ENCODE measurements around the gene PRDM16.

PRDM16 gene

GRCh38 chr1:3375245-3375644 lies 306.2 kb downstream of the PRDM16 start:
- no peaks in the 10 kb centered on the region for H3K36me3 ChIP-seq (ENCODE audit: control insufficient read depth in 2 of 2, insufficient read depth in 2 of 2, low read length in 2 of 2)
- H3K27ac ChIP-seq (ENCODE audit: low read depth in 2 of 2, low read length in 2 of 2), result no peak overlapping the region

GRCh38 chr1:3377166-3377565 lies 308.2 kb downstream of the PRDM16 start:
- Histone ChIP-seq H3K27me3 (ENCODE audit: control insufficient read depth in 2 of 2, insufficient read depth in 2 of 2, low read length in 2 of 2) (no peaks in the 10 kb centered on the region), H3K27ac (ENCODE audit: low read depth in 2 of 2, low read length in 2 of 2) (no peak overlapping the region)

More at GRCh38 chr1:3375245-3375644, 306.2 kb downstream of the PRDM16 start:
- Histone ChIP-seq H3K4me1 (ENCODE audit: control insufficient read depth in 2 of 2, insufficient read depth in 2 of 2, low read length in 2 of 2) (no peaks in the 10 kb centered on the region), H3K9me3 (ENCODE audit: control insufficient read depth in 2 of 2, low read length in 2 of 2) (no peaks in the 10 kb centered on the region), H3K4me3 (ENCODE audit: low read length in 2 of 2) (no peak overlapping the region), H3K27me3 (ENCODE audit: control insufficient read depth in 2 of 2, insufficient read depth in 2 of 2, low read length in 2 of 2) (no peaks in the 10 kb centered on the region), H3K9ac (ENCODE audit: low read depth in 1 of 2, low read length in 2 of 2) (no peak overlapping the region)

GRCh38 chr1:3377604-3378279 lies 308.7 kb downstream of the PRDM16 start:
- Histone ChIP-seq H3K4me3 (ENCODE audit: low read length in 2 of 2) (no peak overlapping the region), H3K9ac (ENCODE audit: low read depth in 1 of 2, low read length in 2 of 2) (no peak overlapping the region), H3K9me3 (ENCODE audit: control insufficient read depth in 2 of 2, low read length in 2 of 2) (no peaks in the 10 kb centered on the region), H3K36me3 (ENCODE audit: control insufficient read depth in 2 of 2, insufficient read depth in 2 of 2, low read length in 2 of 2) (no peaks in the 10 kb centered on the region), H3K4me1 (ENCODE audit: control insufficient read depth in 2 of 2, insufficient read depth in 2 of 2, low read length in 2 of 2) (no peaks in the 10 kb centered on the region), H3K27me3 (ENCODE audit: control insufficient read depth in 2 of 2, insufficient read depth in 2 of 2, low read length in 2 of 2) (no peaks in the 10 kb centered on the region), H3K27ac (ENCODE audit: low read depth in 2 of 2, low read length in 2 of 2) (no peak overlapping the region)

More at GRCh38 chr1:3377166-3377565, 308.2 kb downstream of the PRDM16 start:
- Histone ChIP-seq H3K4me1 (ENCODE audit: control insufficient read depth in 2 of 2, insufficient read depth in 2 of 2, low read length in 2 of 2) (no peaks in the 10 kb centered on the region), H3K36me3 (ENCODE audit: control insufficient read depth in 2 of 2, insufficient read depth in 2 of 2, low read length in 2 of 2) (no peaks in the 10 kb centered on the region), H3K9me3 (ENCODE audit: control insufficient read depth in 2 of 2, low read length in 2 of 2) (no peaks in the 10 kb centered on the region), H3K4me3 (ENCODE audit: low read length in 2 of 2) (no peak overlapping the region), H3K9ac (ENCODE audit: low read depth in 1 of 2, low read length in 2 of 2) (no peak overlapping the region)

GRCh38 chr1:3378411-3379208 lies 309.6 kb downstream of the PRDM16 start:
- no peak overlapping the region for H3K9ac ChIP-seq (ENCODE audit: low read depth in 1 of 2, low read length in 2 of 2)
- H3K27me3 ChIP-seq (ENCODE audit: control insufficient read depth in 2 of 2, insufficient read depth in 2 of 2, low read length in 2 of 2), result no peaks in the 10 kb centered on the region
- no peaks in the 10 kb centered on the region for H3K4me1 ChIP-seq (ENCODE audit: control insufficient read depth in 2 of 2, insufficient read depth in 2 of 2, low read length in 2 of 2)
- H3K27ac ChIP-seq (ENCODE audit: low read depth in 2 of 2, low read length in 2 of 2), result no peak overlapping the region
- no peak overlapping the region for H3K4me3 ChIP-seq (ENCODE audit: low read length in 2 of 2)
- no peaks in the 10 kb centered on the region for H3K9me3 ChIP-seq (ENCODE audit: control insufficient read depth in 2 of 2, low read length in 2 of 2)
- no peaks in the 10 kb centered on the region for H3K36me3 ChIP-seq (ENCODE audit: control insufficient read depth in 2 of 2, insufficient read depth in 2 of 2, low read length in 2 of 2)

- H3K27ac ChIP-seq (ENCODE audit: low read depth in 2 of 2, low read length in 2 of 2), result no peak overlapping the region
Measured at GRCh38 chr1:3379934-3380333, 310.9 kb downstream of the PRDM16 start.

GRCh38 chr1:3380469-3380868 lies 311.5 kb downstream of the PRDM16 start:
- no peaks in the 10 kb centered on the region for H3K4me1 ChIP-seq (ENCODE audit: control insufficient read depth in 2 of 2, insufficient read depth in 2 of 2, low read length in 2 of 2)
- no peak overlapping the region for H3K9ac ChIP-seq (ENCODE audit: low read depth in 1 of 2, low read length in 2 of 2)

More at GRCh38 chr1:3379934-3380333, 310.9 kb downstream of the PRDM16 start:
- Histone ChIP-seq H3K36me3 (ENCODE audit: control insufficient read depth in 2 of 2, insufficient read depth in 2 of 2, low read length in 2 of 2) (no peaks in the 10 kb centered on the region), H3K9me3 (ENCODE audit: control insufficient read depth in 2 of 2, low read length in 2 of 2) (no peaks in the 10 kb centered on the region), H3K9ac (ENCODE audit: low read depth in 1 of 2, low read length in 2 of 2) (no peak overlapping the region), H3K27me3 (ENCODE audit: control insufficient read depth in 2 of 2, insufficient read depth in 2 of 2, low read length in 2 of 2) (no peaks in the 10 kb centered on the region), H3K4me1 (ENCODE audit: control insufficient read depth in 2 of 2, insufficient read depth in 2 of 2, low read length in 2 of 2) (no peaks in the 10 kb centered on the region), H3K4me3 (ENCODE audit: low read length in 2 of 2) (no peak overlapping the region)

GRCh38 chr1:3381901-3382300 lies 312.9 kb downstream of the PRDM16 start:
- Histone ChIP-seq H3K27ac (ENCODE audit: low read depth in 2 of 2, low read length in 2 of 2) (no peak overlapping the region), H3K4me1 (ENCODE audit: control insufficient read depth in 2 of 2, insufficient read depth in 2 of 2, low read length in 2 of 2) (no peaks in the 10 kb centered on the region), H3K4me3 (ENCODE audit: low read length in 2 of 2) (no peak overlapping the region), H3K9me3 (ENCODE audit: control insufficient read depth in 2 of 2, low read length in 2 of 2) (no peaks in the 10 kb centered on the region), H3K9ac (ENCODE audit: low read depth in 1 of 2, low read length in 2 of 2) (no peak overlapping the region), H3K27me3 (ENCODE audit: control insufficient read depth in 2 of 2, insufficient read depth in 2 of 2, low read length in 2 of 2) (no peaks in the 10 kb centered on the region), H3K36me3 (ENCODE audit: control insufficient read depth in 2 of 2, insufficient read depth in 2 of 2, low read length in 2 of 2) (no peaks in the 10 kb centered on the region)

More at GRCh38 chr1:3380469-3380868, 311.5 kb downstream of the PRDM16 start:
- no peaks in the 10 kb centered on the region for H3K27me3 ChIP-seq (ENCODE audit: control insufficient read depth in 2 of 2, insufficient read depth in 2 of 2, low read length in 2 of 2)
- H3K9me3 ChIP-seq (ENCODE audit: control insufficient read depth in 2 of 2, low read length in 2 of 2), result no peaks in the 10 kb centered on the region
- H3K36me3 ChIP-seq (ENCODE audit: control insufficient read depth in 2 of 2, insufficient read depth in 2 of 2, low read length in 2 of 2), result no peaks in the 10 kb centered on the region
- no peak overlapping the region for H3K4me3 ChIP-seq (ENCODE audit: low read length in 2 of 2)
- no peak overlapping the region for H3K27ac ChIP-seq (ENCODE audit: low read depth in 2 of 2, low read length in 2 of 2)

- Histone ChIP-seq H3K27me3 (ENCODE audit: control insufficient read depth in 2 of 2, insufficient read depth in 2 of 2, low read length in 2 of 2) (no peaks in the 10 kb centered on the region), H3K27ac (ENCODE audit: low read depth in 2 of 2, low read length in 2 of 2) (no peak overlapping the region), H3K4me1 (ENCODE audit: control insufficient read depth in 2 of 2, insufficient read depth in 2 of 2, low read length in 2 of 2) (no peaks in the 10 kb centered on the region), H3K9ac (ENCODE audit: low read depth in 1 of 2, low read length in 2 of 2) (no peak overlapping the region), H3K4me3 (ENCODE audit: low read length in 2 of 2) (no peak overlapping the region), H3K9me3 (ENCODE audit: control insufficient read depth in 2 of 2, low read length in 2 of 2) (no peaks in the 10 kb centered on the region), H3K36me3 (ENCODE audit: control insufficient read depth in 2 of 2, insufficient read depth in 2 of 2, low read length in 2 of 2) (no peaks in the 10 kb centered on the region)
Measured at GRCh38 chr1:3382326-3383057, 313.5 kb downstream of the PRDM16 start.

GRCh38 chr1:3383679-3384078 lies 314.7 kb downstream of the PRDM16 start:
- Histone ChIP-seq H3K36me3 (ENCODE audit: control insufficient read depth in 2 of 2, insufficient read depth in 2 of 2, low read length in 2 of 2) (no peaks in the 10 kb centered on the region), H3K27ac (ENCODE audit: low read depth in 2 of 2, low read length in 2 of 2) (no peak overlapping the region), H3K4me1 (ENCODE audit: control insufficient read depth in 2 of 2, insufficient read depth in 2 of 2, low read length in 2 of 2) (no peaks in the 10 kb centered on the region), H3K27me3 (ENCODE audit: control insufficient read depth in 2 of 2, insufficient read depth in 2 of 2, low read length in 2 of 2) (no peaks in the 10 kb centered on the region), H3K9ac (ENCODE audit: low read depth in 1 of 2, low read length in 2 of 2) (no peak overlapping the region), H3K4me3 (ENCODE audit: low read length in 2 of 2) (no peak overlapping the region), H3K9me3 (ENCODE audit: control insufficient read depth in 2 of 2, low read length in 2 of 2) (no peaks in the 10 kb centered on the region)

- Histone ChIP-seq H3K27me3 (ENCODE audit: control insufficient read depth in 2 of 2, insufficient read depth in 2 of 2, low read length in 2 of 2) (no peaks in the 10 kb centered on the region), H3K4me1 (ENCODE audit: control insufficient read depth in 2 of 2, insufficient read depth in 2 of 2, low read length in 2 of 2) (no peaks in the 10 kb centered on the region), H3K9me3 (ENCODE audit: control insufficient read depth in 2 of 2, low read length in 2 of 2) (no peaks in the 10 kb centered on the region), H3K9ac (ENCODE audit: low read depth in 1 of 2, low read length in 2 of 2) (no peak overlapping the region), H3K27ac (ENCODE audit: low read depth in 2 of 2, low read length in 2 of 2) (no peak overlapping the region), H3K4me3 (ENCODE audit: low read length in 2 of 2) (no peak overlapping the region), H3K36me3 (ENCODE audit: control insufficient read depth in 2 of 2, insufficient read depth in 2 of 2, low read length in 2 of 2) (no peaks in the 10 kb centered on the region)
Measured at GRCh38 chr1:3384407-3384806, 315.4 kb downstream of the PRDM16 start.

All from mucosa of rectum (tissue), 2 donors.